NB4 (cell line): ENCODE measurements around the gene TNFSF9.

ENCODE experiments used
- CTCF ChIP-seq: IDR thresholded peaks from one replicate; pipeline ENCODE4 v1.5.1; 2012; ENCODE audit warnings: low read depth, low read length
- POLR2A ChIP-seq: IDR thresholded peaks from 2 replicates; pipeline ENCODE4 v1.6.1; 2011; ENCODE audit warnings: mild to moderate bottlenecking; ENCODE audit not compliant: insufficient read length; ENCODE audit errors: extremely low read depth
- TF ChIP-seq, protein P1 (sequence below): IDR thresholded peaks from 2 replicates; pipeline ENCODE4 v1.6.1; 2011; ENCODE audit warnings: low read depth, low read length

- TF ChIP-seq CTCF (no peak), POLR2A (no peak)
- TF ChIP-seq, protein P1, sequence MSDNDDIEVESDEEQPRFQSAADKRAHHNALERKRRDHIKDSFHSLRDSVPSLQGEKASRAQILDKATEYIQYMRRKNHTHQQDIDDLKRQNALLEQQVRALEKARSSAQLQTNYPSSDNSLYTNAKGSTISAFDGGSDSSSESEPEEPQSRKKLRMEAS = no peak
These were observed 25.8 kb downstream of the TNFSF9 start for GRCh38 chr19:6556480-6557195.
